HG03039 (cell line): Measurements from ENCODE around the gene NUP50.
"Not testable (repeated sequence)": the region's sequence is repeated elsewhere in the genome, so short reads cannot be mapped to it uniquely, and the experiment has no call there.

ENCODE experiments used
- ATAC-seq: cut with Tn5 transposase; IDR thresholded peaks from one replicate; pipeline ENCODE4 v1.9.1; 2021; ENCODE audit warnings: mild to moderate bottlenecking, moderate library complexity; ENCODE audit not compliant: unreplicated experiment

Gene NUP50

GRCh38 chr22:45159652-45160462 is 3.9 kb upstream of the NUP50 start:
- no peak for ATAC-seq

GRCh38 chr22:45162531-45162930 is 1.2 kb upstream of the NUP50 start:
- ATAC-seq, result no peak

GRCh38 chr22:45163099-45163450 is 650 bp upstream of the NUP50 start:
- peak; percentile 8 for ATAC-seq

GRCh38 chr22:45164270-45165088 is 754 bp downstream of the NUP50 start:
- peak; percentile 22 for ATAC-seq

GRCh38 chr22:45166932-45167331 is 3.2 kb downstream of the NUP50 start:
- ATAC-seq, result no peak

GRCh38 chr22:45169591-45170466 is 6.1 kb downstream of the NUP50 start:
- no peak for ATAC-seq

GRCh38 chr22:45171830-45172229 is 8.1 kb downstream of the NUP50 start:
- ATAC-seq, result no peak

GRCh38 chr22:45172881-45173585 is 9.3 kb downstream of the NUP50 start:
- ATAC-seq, result no peak

- ATAC-seq, result no peak
Measured at GRCh38 chr22:45179276-45180049, 15.7 kb downstream of the NUP50 start.

- ATAC-seq, result no peak
Measured at GRCh38 chr22:45180146-45180679, 16.5 kb downstream of the NUP50 start.

GRCh38 chr22:45181240-45181639 is 17.5 kb downstream of the NUP50 start:
- ATAC-seq, result no peak

GRCh38 chr22:45181766-45182165 is 18.0 kb downstream of the NUP50 start:
- ATAC-seq, result no peak

GRCh38 chr22:45183974-45184373 is 20.2 kb downstream of the NUP50 start:
- ATAC-seq, result no peak

GRCh38 chr22:45185718-45186514 is 22.2 kb downstream of the NUP50 start:
- ATAC-seq, result no peak

GRCh38 chr22:45187891-45188290 is 24.2 kb downstream of the NUP50 start:
- no peak for ATAC-seq

- ATAC-seq, result no peak
Measured at GRCh38 chr22:45188779-45189178, 25.1 kb downstream of the NUP50 start.

GRCh38 chr22:45190202-45190872 is 26.6 kb downstream of the NUP50 start:
- ATAC-seq, result no peak

- not testable (repeated sequence) for ATAC-seq
Measured at GRCh38 chr22:45191746-45192145, 28.0 kb downstream of the NUP50 start.
